ENCODE measurements around the gene ST3GAL5.

- TF ChIP-seq ETS1 (IDR thresholded peaks at IDR 0.05) (no peak), CTCF (conservative IDR thresholded peaks at IDR 0.05; ENCODE audit: low read depth in 2 of 2) (no peak), POLR2AphosphoS5 (IDR thresholded peaks at IDR 0.05; ENCODE audit: low read depth) (no peak), EZH2phosphoT487 (IDR thresholded peaks at IDR 0.05; ENCODE audit: unreplicated experiment) (no peak), ZNF114 (CRISPR knock-in tag; IDR thresholded peaks at IDR 0.05) (no peak), REST (IDR thresholded peaks at IDR 0.05; ENCODE audit: unreplicated experiment) (no peak), CREB1 (CRISPR knock-in tag; IDR thresholded peaks at IDR 0.05; ENCODE audit: low read depth) (no peak), JUNB (IDR thresholded peaks at IDR 0.05; ENCODE audit: unreplicated experiment) (no peak), EZH2 (IDR thresholded peaks at IDR 0.05; ENCODE audit: low read depth, unreplicated experiment) (no peak), STAT1 (IDR thresholded peaks at IDR 0.05; ENCODE audit: unreplicated experiment) (no peak)
Observed at GRCh38 chr2:85807756-85808155, 81.0 kb downstream of the ST3GAL5 start.

Measured in GM23338 (cell line).